GM21515 (cell line): ENCODE results near the gene KRTAP13-4.

ENCODE experiments used
- ATAC-seq: cut with Tn5 transposase; IDR thresholded peaks from one replicate; pipeline ENCODE4 v1.9.1; 2021; ENCODE audit not compliant: unreplicated experiment

KRTAP13-4 gene

GRCh38 chr21:30430170-30430655 lies at the start of gene KRTAP13-4:
TSS of gene KRTAP13-4 (plus strand) at chr21:30430220. CDS start at chr21:30430276, 56 bp downstream.
- ATAC-seq = no peak

GRCh38 chr21:30382201-30382600 lies 47.8 kb upstream of the KRTAP13-4 start:
- no peak for ATAC-seq

GRCh38 chr21:30391492-30392025 lies 38.5 kb upstream of the KRTAP13-4 start:
- ATAC-seq = no peak

- ATAC-seq = no peak
Measured at GRCh38 chr21:30395731-30396130, 34.3 kb upstream of the KRTAP13-4 start, which contains the start of gene KRTAP13-1. TSS of gene KRTAP13-1 (plus strand) at chr21:30396031. CDS start at chr21:30396087, 56 bp downstream.

- ATAC-seq = no peak
Measured at GRCh38 chr21:30408782-30409494, 21.1 kb upstream of the KRTAP13-4 start.

DNA sequence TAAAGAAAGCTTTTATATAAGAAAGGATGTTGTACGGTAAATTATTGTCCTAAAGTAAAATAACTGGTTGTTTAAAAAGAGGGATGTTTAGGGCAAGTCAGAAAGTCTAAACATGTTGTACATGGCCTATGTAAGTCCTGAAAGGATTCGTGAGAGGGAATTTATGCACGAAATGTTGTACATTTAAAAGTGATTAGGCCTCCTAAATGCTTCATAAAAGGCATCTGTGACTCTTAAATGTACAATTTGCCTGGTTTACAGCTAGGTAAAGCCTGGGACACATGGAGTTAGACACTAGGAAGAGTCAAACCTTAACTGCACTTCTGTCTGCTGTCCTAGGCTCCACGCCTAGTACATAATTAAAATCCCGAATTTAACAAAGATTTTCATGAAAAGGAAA lies 14.0 kb upstream of the KRTAP13-4 start:
- no peak for ATAC-seq

DNA sequence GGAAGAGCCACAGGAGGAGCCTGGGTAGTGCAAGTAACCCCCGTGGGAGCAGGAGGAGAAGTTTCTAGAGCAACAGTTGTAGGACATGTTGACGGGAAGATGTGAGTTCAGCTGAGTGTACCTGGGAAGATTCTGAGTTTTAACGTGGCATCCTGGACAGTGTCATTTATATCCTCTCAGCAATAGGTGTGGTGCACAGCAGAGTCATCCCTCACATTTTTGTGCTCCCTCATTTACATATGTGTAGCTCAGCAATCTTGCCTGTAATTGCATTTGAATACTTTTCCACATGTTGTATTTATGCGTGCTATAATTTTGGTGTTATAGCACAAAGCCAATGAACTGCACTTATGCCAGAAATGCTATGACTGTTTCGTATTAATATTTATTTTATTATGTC lies 4.2 kb upstream of the KRTAP13-4 start, which contains the start of gene KRTAP13-3:
Gene KRTAP13-3, minus strand, starts transcription at position 101 of the 400 bp plus-strand sequence. Its CDS starts 14 bp downstream, at position 87.
- ATAC-seq = no peak

GRCh38 chr21:30426731-30427130 lies 3.3 kb upstream of the KRTAP13-4 start:
- ATAC-seq = no peak

DNA sequence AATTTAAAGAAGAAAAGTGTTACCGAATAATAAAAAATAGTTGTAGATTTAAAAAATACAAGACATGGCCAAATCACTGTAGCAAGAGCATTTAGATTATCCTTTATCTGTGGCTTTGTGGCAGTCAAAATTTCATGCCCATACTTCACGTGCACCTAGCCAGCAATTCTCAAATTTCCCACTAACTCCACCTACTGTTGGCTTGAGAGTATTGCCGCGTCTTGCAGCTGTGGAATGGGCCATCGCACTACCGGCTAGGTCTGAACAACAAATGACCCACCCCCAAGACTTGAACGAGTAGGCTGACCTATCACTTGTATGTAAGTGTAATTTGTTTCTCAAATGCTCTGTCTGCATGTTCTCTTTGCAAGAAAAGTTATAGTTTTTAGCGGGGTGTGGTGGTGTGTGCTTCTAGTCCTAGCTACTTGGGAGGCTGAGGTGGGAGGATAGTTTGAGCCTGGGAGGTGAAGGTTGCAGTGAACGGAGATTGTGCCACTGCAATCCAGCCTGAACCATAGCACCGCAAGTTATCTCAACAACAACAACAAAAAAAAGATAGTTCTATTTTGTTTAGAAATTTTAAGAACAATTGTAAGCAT lies 4.1 kb downstream of the KRTAP13-4 start:
- ATAC-seq = no peak

DNA sequence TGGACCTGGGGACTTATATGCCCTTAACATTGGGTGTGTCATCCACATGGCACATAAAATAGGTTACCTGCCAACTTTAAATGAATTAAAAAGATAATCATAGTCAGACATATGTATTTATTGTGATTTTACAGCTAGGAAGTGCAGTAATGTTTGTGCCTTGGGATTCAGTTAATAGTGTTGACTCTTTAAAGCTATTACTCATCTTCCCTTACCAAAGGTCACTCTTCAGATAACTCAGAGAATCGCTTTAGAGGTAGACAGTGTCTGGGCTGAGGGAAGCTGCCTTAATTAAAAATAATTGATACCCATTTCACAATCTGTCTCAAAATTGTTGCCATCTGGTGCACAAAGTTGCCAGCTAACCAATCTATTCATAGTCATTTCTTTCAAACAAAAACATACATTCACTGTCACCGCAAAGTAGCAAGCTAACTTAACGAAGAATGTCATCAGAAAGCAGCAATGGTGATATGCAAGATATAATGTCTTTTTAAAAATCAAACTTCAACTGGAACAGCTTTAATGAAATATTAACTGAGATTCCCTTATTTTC lies 7.1 kb downstream of the KRTAP13-4 start:
- ATAC-seq = no peak

GRCh38 chr21:30439975-30440374 lies 10.0 kb downstream of the KRTAP13-4 start, which contains the start of gene KRTAP15-1:
TSS of gene KRTAP15-1 (plus strand) at chr21:30440275. CDS start at chr21:30440328, 53 bp downstream.
- no peak for ATAC-seq

DNA sequence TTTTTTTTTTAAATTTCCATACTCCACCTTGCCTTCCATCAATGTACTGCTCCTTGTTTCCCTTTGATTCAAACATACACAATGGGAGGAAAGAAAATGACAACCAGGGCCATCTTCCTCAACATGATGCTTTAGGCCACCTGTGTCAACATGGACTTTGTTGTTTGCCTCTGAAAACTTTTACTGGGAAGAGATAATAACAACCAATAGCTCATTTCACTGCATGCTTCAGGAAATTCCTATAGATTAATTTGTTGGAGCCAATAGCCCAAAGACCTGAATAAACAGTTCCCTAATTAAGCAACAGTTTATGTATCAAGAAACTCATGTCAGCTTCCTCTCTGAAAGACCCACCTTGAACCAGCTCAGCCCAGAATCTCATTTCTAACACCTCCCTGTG lies 13.2 kb downstream of the KRTAP13-4 start:
- ATAC-seq = no peak

DNA sequence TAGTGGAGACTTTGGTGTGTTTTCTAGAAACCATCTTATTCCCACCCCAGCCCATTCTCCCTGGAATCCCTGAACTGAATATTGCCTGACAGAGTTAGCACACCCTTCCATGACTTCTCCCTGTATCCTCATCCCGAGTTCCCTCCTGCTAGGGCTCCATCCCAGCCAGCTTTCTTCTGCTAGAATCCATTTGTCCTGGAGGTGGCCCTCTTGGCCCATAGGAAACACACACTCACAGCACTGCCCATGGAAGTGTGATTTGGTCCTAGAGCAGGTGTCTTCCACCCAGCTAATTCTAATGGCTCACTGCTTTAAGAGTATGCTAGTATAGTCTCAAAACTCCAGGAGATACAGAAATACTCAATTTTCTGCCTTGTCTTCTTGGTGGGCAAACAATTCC lies 14.2 kb downstream of the KRTAP13-4 start:
- no peak for ATAC-seq

GRCh38 chr21:30447056-30447455 lies 17.0 kb downstream of the KRTAP13-4 start:
- no peak for ATAC-seq

DNA sequence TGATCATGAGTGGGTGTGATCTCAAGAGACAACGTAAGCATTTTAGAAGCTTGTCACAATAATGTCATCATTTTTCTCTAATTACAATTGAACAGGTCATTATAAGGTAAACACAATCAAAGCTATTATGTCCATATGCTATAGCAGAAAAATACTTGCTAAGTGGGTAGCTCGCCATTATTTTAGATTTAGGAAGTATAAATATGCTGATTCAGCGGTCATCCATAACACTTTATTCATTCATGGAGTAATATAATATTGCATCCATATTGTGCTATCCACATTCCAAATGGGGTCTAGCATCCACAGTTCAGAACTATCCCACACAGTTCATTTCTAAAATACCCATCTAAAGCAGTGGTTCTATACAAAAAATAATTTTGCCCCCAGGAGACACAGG lies 18.5 kb downstream of the KRTAP13-4 start:
- no peak for ATAC-seq

DNA sequence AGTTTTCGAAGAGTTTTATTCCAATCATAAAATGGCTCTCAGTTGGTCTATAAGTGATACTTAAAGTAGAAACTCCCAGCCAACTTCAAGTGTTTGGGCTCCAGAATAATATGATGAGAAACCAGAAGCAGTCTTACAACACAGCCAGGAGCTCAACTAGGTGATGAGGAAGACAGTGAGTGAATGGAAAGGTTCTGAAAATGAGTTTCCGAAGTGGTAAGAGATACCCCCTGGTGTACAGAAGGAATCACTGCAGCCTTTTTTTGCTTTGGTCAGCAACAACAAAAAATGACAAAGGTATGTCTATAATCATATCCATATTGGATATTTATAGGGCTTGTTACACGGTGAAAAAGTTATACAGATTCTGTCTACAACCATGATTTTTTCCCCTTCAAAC lies 33.7 kb downstream of the KRTAP13-4 start:
- ATAC-seq = no peak

DNA sequence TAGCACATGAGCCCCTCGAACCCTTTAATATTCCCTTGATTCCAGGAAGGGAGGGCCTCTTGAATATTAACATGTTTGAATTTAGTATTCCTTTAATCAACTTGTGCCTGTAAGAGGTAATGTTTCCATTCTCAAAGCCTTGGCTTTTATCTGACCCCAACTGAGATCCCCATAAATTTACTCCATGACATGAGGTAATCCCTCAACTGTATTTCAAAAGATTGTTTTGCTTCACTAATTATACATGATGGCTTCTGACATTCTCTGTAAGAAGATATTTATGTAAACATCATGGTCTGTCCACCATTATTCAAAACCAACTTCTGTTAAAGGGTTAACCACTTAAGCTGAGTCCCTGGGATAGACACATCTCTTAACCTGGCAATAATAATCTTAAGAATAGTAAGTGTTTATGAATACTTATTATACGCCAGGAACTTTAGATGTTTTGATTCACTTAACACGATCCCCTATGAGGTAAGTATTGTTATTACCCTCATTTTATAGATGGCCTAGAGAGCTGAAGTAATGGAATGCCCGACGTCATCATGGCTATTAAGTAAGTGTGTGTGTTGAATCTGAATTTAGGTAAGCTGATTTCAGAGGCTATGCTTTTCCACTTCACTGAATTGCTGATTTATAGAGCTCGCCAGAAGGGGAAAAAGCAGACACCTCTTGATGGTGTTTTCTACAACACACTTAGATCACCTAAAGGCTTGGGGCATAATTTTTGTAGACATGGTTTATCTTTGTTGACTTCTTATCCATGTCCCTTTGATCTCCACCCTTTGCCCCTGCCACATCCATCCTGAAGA lies 39.1 kb downstream of the KRTAP13-4 start:
- ATAC-seq = no peak

- ATAC-seq = no peak
Measured at GRCh38 chr21:30478004-30478403, 48.0 kb downstream of the KRTAP13-4 start.

GRCh38 chr21:30479259-30479658 lies 49.2 kb downstream of the KRTAP13-4 start:
- no peak for ATAC-seq

DNA sequence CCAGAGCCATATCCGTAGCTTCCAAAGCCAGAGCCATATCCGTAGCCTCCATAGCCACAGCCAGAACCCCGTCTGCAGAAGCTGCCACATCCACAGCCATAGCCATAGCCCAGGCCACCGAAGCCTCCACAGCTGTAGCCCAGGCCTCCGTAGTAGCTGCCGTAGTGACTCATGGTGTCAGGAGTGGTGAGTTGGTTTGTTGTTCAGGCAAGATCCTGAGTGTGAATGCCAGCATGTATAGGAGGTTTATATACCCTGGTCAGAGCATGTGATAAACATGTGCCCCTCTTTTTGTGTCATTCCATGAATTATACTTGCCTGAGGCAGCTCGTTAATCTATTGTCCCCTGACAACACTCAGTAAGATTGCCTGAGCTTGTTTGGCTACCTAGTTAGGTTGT lies 50.1 kb downstream of the KRTAP13-4 start, which contains the start of gene KRTAP19-1:
Gene KRTAP19-1, minus strand, starts transcription at position 223 of the 400 bp plus-strand sequence. Its CDS starts 50 bp downstream, at position 173.
- ATAC-seq = no peak
